Measurements from ENCODE around the gene SERPINE1.
"Not testable (repeated sequence)": the region's sequence is repeated elsewhere in the genome, so short reads cannot be mapped to it uniquely, and the experiment has no call there.

DNA sequence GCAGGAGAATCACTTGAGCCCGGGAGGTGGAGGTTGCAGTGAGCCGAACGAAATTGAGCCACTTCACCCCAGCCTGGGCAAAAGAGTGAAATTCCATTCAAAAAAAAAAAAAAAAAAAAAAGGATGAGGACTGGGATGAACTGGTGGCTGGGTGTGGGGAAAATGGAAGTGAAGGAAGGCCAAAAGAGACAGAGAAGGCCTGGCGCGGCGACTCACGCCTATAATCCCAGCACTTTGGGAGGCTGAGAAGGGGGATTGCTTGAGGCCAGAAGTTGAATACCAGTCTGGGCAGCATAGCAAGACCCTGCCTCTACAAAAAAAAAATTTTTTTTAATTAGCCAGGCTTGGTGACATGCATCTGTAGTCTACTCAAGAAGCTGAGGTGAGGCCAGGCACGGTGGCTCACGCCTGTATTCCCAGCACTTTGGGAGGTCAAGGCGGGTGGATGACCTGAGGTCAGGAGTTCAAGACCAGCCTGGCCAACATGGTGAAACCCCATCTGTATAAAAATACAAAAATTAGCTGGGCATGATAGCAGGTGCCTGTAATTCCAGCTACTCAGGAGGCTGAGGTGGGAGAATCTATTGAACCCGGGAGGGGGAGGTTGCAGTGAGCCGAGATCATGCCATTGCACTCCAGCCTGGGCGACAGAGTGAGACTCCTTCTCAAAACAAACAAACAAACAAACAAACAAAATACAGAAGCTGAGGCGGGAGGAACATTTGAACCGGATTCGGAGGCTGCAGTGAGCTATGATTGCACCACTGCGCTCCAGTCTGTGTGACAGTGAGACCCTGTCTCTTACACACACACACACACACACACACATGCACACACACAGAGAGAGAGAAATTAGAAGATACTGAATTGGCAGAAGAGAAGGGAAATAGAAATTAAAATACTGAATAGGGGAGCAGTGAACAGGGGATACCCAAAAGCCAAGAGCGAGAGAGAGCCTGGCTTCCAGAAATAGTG lies 6.0 kb downstream of the SERPINE1 start:
- TF ChIP-seq, protein P1, sequence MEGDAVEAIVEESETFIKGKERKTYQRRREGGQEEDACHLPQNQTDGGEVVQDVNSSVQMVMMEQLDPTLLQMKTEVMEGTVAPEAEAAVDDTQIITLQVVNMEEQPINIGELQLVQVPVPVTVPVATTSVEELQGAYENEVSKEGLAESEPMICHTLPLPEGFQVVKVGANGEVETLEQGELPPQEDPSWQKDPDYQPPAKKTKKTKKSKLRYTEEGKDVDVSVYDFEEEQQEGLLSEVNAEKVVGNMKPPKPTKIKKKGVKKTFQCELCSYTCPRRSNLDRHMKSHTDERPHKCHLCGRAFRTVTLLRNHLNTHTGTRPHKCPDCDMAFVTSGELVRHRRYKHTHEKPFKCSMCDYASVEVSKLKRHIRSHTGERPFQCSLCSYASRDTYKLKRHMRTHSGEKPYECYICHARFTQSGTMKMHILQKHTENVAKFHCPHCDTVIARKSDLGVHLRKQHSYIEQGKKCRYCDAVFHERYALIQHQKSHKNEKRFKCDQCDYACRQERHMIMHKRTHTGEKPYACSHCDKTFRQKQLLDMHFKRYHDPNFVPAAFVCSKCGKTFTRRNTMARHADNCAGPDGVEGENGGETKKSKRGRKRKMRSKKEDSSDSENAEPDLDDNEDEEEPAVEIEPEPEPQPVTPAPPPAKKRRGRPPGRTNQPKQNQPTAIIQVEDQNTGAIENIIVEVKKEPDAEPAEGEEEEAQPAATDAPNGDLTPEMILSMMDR (IDR thresholded peaks at IDR 0.05): not testable (repeated sequence)
- TF ChIP-seq POLR2AphosphoS5 (IDR thresholded peaks at IDR 0.05; ENCODE audit: low read depth, low read length): peak; percentile 11; the same call in 1 of the 2 replicates
- TF ChIP-seq, protein P2, sequence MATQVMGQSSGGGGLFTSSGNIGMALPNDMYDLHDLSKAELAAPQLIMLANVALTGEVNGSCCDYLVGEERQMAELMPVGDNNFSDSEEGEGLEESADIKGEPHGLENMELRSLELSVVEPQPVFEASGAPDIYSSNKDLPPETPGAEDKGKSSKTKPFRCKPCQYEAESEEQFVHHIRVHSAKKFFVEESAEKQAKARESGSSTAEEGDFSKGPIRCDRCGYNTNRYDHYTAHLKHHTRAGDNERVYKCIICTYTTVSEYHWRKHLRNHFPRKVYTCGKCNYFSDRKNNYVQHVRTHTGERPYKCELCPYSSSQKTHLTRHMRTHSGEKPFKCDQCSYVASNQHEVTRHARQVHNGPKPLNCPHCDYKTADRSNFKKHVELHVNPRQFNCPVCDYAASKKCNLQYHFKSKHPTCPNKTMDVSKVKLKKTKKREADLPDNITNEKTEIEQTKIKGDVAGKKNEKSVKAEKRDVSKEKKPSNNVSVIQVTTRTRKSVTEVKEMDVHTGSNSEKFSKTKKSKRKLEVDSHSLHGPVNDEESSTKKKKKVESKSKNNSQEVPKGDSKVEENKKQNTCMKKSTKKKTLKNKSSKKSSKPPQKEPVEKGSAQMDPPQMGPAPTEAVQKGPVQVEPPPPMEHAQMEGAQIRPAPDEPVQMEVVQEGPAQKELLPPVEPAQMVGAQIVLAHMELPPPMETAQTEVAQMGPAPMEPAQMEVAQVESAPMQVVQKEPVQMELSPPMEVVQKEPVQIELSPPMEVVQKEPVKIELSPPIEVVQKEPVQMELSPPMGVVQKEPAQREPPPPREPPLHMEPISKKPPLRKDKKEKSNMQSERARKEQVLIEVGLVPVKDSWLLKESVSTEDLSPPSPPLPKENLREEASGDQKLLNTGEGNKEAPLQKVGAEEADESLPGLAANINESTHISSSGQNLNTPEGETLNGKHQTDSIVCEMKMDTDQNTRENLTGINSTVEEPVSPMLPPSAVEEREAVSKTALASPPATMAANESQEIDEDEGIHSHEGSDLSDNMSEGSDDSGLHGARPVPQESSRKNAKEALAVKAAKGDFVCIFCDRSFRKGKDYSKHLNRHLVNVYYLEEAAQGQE (IDR thresholded peaks at IDR 0.05; ENCODE audit: insufficient read depth in 1 of 2, low read depth in 2 of 2, low read length in 1 of 2): not testable (repeated sequence)
- not testable (repeated sequence) for TF ChIP-seq TCF7L2 (IDR thresholded peaks at IDR 0.05; ENCODE audit: low read depth, low read length); SIN3A (IDR thresholded peaks at IDR 0.05; ENCODE audit: borderline replicate concordance, insufficient read depth, low read depth, low read length)
